HG02571 (cell line): ENCODE data around the gene DNAJC5.
"Not testable (repeated sequence)": the region's sequence is repeated elsewhere in the genome, so short reads cannot be mapped to it uniquely, and the experiment has no call there.

Source experiments
- ATAC-seq: cut with Tn5 transposase; IDR thresholded peaks from one replicate; pipeline ENCODE4 v1.9.1; 2021; ENCODE audit warnings: mild to moderate bottlenecking, moderate library complexity; ENCODE audit not compliant: unreplicated experiment

The DNAJC5 gene

GRCh38 chr20:63966172-63966943 lies 71.4 kb downstream of the DNAJC5 start:
- no peak for ATAC-seq

- ATAC-seq, result no peak
Observed at GRCh38 chr20:63966944-63967322, 72.0 kb downstream of the DNAJC5 start.

GRCh38 chr20:63967330-63968135 lies 72.6 kb downstream of the DNAJC5 start:
- ATAC-seq, result no peak

GRCh38 chr20:63968136-63968927 lies 73.4 kb downstream of the DNAJC5 start:
- no peak for ATAC-seq

- no peak for ATAC-seq
Observed at GRCh38 chr20:63968928-63969760, 74.2 kb downstream of the DNAJC5 start.

- no peak for ATAC-seq
Observed at GRCh38 chr20:63969838-63970713, 75.2 kb downstream of the DNAJC5 start, which contains the start of gene ZNF512B. ZNF512B (minus strand) TSS chr20:63969930; CDS start chr20:63967950, 1,980 bp downstream.

- no peak for ATAC-seq
Observed at GRCh38 chr20:63970714-63971431, 75.9 kb downstream of the DNAJC5 start.

- ATAC-seq, result not testable (repeated sequence)
Observed at GRCh38 chr20:63971960-63972311, 77.0 kb downstream of the DNAJC5 start.

GRCh38 chr20:63972312-63973159 lies 77.6 kb downstream of the DNAJC5 start:
- ATAC-seq, result no peak

- ATAC-seq, result no peak
Observed at GRCh38 chr20:63973160-63973479, 78.2 kb downstream of the DNAJC5 start.

- no peak for ATAC-seq
Observed at GRCh38 chr20:63973636-63974401, 78.9 kb downstream of the DNAJC5 start.

GRCh38 chr20:63974402-63975200 lies 79.7 kb downstream of the DNAJC5 start:
- no peak for ATAC-seq

GRCh38 chr20:63976511-63976910 lies 81.6 kb downstream of the DNAJC5 start:
- not testable (repeated sequence) for ATAC-seq

GRCh38 chr20:63976980-63977738 lies 82.2 kb downstream of the DNAJC5 start:
- no peak for ATAC-seq

- ATAC-seq, result no peak
Observed at GRCh38 chr20:63977739-63978276, 82.9 kb downstream of the DNAJC5 start.
